NB4 (cell line): ENCODE measurements around the gene RASSF3.

Source experiments
- CTCF ChIP-seq: IDR thresholded peaks from one replicate; pipeline ENCODE4 v1.5.1; 2012; ENCODE audit warnings: low read depth, low read length
- MYC ChIP-seq: IDR thresholded peaks from 2 replicates; pipeline ENCODE4 v1.6.1; 2011; ENCODE audit warnings: low read depth, low read length
- POLR2A ChIP-seq: IDR thresholded peaks from 2 replicates; pipeline ENCODE4 v1.6.1; 2011; ENCODE audit warnings: mild to moderate bottlenecking; ENCODE audit not compliant: insufficient read length; ENCODE audit errors: extremely low read depth

GRCh38 chr12:64603183-64603841 lies 7.0 kb upstream of the RASSF3 start:
- TF ChIP-seq CTCF (no peak), MYC (no peak), POLR2A (no peak)
